NCI-H2171 (cell line): ENCODE results near the gene KRT84.

Experiments used
- DNase-seq: peaks from one replicate; lab custom pipeline; 2025; lab: John Stamatoyannopoulos, UW

Gene KRT84

DNA sequence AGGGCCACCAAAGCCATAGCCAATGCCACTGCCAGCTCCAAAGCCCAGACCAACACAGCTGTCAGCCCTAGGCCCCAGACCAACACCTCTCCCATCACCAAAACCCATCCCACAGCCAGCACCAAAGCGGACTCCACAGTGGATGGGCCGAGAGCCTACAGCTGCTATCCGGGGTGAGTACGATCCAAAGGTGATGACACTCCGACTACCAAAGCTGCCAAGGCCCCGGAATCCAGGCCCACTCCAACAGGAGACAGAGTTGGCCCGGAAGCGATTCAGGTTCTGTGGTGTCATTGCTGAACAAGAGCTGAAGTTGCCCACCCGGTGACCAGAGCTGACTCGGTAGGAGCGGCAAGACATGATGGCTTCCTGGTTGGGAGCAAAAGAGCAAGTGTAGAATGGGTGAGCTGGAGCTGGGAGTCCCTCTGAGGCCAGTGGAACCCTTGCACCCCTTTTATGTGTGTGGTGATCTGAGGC is at the start of gene KRT84:
TSS of gene KRT84 (minus strand) at position 427 of the 477 bp plus-strand sequence. CDS start at position 360, 67 bp downstream.
- DNase-seq, result no peak

DNA sequence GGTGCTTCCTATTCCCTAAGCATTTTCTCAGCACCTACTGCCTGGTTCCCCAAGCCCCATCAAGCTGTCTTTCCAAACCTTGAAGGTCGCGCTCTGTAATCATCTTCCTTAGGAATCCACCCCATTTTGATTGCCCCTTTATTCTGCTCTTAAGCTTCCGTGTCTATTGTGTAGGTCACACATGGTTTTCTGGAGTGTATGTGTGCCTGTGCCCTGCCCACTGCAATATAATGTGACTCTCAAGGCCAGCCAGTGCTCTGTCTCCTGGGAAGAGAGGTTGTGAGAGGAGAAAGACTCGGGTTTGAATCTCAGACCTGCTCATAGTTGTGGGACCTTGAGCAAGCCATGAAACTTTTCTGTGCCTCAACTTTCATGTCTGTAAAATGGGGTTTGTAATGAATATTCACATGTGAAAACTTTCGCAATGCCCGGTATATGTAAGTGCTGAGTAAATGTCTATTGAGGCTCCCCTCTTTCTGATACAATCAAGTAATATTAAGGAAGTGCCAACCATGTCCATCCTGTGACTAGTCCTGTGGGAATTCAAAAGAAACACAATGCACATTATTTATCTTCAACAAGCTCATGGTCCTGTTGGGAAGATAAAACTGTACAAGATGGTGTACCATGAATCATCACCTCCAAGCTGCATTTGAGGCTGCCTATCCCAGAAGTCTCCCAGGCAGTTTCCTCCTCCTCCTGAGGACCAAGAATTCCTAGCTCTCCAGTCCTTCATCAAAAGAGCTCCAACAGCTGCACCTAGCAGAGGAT is 49.5 kb upstream of the KRT84 start:
- DNase-seq, result no peak

DNA sequence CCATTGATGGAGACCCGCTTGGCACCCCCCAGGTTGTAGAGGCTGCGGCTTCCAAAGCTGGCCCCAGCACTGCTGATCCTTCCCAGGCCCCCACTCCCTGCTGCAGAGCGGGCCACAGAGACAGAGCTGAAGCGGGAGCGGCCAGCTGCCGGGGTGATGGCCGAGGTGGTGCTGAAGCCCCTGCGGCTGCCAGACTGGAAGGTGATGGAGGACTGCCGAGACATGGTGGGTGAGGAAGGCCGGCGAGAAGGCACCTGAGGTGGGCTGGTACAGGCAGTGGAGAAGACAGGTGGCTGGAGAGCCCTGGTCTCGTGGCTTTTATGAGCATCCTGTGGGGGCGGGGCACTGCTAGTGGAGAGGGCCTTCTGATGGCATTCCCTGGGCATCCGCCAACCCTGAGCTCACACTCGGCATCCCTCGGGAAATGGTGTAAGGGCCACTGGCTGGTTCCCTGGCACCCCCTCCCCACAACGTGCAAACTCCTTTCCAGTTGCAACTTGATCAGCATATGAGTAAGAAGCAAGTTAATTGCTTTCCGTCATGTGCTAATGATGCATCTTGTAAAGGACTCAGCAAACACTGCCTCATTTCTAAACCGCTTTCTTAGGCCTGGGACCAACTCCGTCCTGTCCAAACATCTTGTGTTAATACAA is 48.8 kb upstream of the KRT84 start, which contains the start of gene KRT75:
TSS of gene KRT75 (minus strand) at position 291 of the 653 bp plus-strand sequence. CDS start at position 224, 67 bp downstream.
- peak; percentile 43 for DNase-seq

GRCh38 chr12:52433501-52434080 is 48.1 kb upstream of the KRT84 start:
- no peak for DNase-seq

DNA sequence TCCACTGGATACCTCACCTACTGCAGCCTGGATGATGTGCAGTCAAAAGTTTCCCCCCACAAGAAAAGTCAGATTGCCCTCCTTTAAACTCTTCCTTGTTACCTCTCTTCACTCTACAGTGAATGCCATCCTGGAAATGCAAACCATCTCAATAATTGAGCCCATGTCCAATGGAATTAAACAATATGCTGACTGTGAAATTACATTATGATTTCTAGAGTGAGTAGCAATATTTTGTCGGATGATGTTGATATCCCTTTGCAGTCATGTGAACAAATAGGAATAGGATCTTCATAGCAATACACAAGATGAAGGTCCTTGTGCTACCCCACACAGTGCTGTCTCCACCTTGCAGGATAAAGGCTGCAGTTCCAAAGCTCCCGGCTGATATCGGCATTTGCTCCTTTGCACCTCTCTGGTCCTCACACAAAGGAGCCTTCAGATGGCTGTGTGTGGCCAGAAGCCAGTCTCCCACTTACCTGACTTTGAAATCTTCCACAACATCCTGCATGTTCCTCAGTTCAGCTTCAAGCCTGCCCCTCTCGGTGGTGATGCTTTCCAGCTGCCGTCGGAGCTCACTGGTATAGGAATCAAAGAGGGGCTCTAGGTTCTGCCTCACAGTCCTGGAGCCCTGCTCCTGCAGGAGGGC is 47.2 kb upstream of the KRT84 start:
- no peak for DNase-seq

- DNase-seq, result no peak
These were observed 42.7 kb upstream of the KRT84 start for GRCh38 chr12:52428121-52428520.

DNA sequence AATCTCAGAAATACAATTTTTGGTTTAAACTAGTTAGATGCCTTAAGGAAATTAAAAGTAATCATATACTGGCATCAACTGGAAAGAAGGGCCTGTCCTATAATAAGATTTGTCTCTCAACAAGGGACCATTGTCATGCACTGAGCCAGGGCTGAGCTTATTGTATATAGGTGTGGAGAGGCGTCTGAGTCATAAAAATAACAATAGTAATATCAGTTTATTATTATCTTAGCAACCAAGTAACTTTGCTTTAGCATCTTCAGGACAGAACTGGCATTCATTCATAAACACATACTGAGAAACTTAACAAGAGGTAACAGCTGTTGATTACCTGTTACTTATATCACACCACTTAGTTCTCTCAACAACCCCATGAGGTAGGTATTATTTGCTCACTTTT is 41.6 kb upstream of the KRT84 start:
- no peak for DNase-seq

DNA sequence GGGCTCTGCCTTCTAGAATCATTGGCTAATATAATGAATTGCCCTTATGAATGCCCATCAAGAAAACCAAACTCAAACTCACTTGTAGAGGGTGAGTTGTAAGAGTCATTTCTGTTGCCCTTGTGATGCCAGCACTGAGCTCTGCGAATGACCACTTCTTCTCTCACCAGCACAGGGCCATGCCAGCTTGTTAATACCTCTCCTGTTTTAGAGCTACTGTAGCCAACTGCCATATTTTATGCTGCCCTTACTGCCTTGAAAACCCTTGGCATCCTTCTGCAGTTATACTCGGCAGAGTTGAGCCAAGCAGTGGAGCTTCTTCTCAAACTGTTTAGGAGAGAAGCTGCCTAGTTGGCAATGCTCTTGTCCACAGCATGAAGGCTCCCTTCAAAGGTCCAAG is 40.6 kb upstream of the KRT84 start:
- no peak for DNase-seq

GRCh38 chr12:52425466-52425865 is 40.0 kb upstream of the KRT84 start:
- DNase-seq, result no peak

DNA sequence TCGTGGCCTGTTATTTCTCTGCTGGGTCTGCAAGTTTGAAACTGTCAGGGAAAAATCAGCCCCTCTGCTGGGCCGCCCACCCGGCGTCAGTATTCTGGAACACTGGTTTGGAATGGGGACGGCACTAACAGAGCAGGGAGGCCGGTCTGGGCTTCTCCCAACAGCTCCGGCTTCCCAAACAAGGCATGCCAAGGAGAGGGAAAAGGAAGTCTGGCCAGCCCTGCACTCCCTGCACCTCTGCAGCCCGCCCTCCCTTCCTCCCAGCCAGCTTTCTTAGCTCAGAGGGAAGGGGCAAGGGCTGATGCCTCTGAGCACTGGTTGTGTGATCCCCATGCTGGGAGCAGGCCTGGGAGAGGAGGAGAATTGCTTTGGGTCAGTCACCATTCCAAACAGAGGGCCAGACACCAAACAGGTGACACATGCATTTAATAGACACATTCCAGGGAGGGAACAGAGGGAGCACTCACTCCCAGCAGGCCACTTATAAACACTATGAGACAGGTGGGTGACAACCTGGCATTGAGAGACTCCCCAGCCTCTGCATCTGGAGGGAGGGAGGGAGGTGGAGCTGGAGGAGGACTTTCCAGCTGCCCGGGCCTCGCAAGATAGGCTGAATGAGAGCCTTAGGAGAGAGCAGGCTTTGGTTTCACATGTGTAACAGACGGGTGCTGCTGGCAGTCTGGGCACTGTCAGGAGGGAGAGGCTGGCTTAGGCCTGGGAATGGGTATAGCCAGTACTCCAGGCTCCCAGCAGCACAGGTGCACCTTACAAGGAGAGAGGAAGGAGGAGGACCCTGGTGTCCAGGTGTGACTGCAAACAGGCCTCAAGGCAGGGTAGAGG is 38.4 kb upstream of the KRT84 start:
- DNase-seq, result peak; percentile 78

DNA sequence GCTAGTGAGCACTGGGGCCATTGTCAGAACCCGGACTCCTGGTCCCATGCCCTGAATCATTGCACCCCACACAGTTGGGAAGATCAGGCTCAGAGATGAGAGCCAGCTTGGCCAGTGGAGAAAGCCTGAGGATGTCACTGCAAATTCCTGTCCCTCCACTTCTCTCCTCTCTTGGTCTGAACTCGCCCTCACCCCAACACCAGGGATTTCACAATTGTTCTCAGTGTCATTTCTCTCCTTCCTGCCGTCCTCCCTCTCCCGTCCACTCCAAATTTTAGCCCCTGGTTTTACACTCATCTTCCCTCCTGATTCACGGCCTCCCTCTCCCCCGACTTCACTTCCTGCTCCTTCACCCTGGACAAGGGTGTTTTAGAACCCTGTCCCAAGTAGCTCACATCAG is 37.6 kb upstream of the KRT84 start:
- DNase-seq, result no peak

DNA sequence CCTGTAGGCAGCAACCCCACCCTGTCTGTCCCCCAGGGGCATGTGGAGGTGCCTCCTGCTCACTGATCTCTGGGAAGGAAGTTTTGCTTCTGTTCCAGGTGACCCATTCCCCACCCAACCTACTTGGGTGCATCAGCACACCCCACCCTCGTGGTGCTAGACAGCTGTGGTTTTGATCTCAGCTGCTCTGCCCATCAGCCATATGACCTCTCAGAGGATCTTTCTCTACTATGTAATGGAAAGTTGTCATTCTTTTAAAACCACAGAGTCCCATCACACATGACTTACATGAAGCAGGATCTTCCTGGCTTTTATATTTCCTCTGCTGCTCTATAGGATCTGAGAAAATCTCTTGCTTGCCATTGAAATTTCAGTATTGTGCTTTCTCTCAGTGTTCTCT is 34.2 kb upstream of the KRT84 start:
- no peak for DNase-seq

DNA sequence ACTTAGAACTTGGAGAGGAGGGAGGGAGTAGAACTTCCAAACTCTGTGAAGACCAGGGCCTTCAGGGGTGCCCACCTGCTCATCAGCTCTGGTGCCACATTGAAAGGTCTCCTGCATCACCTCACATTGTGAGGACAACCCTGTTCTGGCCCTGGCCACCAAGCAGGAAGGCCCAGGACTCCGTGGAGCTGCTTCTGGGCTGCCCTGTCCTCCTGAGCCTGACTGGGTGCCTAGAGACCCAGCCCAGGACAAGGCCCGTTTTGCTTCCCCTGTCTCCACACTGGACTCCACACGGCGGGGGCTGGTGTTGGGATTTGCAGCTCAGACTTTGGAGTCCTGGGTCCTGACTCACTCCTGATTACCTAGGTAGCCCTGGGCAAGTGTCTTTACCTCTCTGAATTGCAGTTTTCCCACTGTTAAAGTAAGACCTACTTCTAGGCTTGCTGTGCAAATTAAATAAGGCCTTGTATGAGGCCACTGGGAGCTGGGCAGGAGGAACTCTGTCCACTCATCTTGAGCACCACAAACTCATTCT is 33.2 kb upstream of the KRT84 start:
- DNase-seq, result no peak

GRCh38 chr12:52417740-52418139 is 32.3 kb upstream of the KRT84 start:
- DNase-seq, result no peak

DNA sequence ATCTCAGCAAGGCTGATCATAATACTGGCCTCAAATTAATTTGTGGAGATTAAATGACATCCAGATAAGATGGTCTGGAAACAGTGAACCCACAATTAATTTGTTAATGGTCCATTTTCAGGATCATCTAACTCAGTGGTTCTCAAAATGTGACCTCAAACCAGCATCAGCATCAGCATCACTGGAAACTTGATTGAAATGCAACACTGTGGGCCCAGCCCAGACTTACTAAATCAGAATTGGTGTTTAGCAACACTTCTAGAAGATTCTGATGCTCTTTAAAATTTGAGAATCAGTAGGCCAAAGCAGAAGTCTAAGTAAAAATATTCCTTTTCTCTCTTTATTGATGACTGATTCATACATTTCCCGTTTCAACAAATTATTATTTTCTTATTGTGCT is 31.3 kb upstream of the KRT84 start:
- no peak for DNase-seq

DNA sequence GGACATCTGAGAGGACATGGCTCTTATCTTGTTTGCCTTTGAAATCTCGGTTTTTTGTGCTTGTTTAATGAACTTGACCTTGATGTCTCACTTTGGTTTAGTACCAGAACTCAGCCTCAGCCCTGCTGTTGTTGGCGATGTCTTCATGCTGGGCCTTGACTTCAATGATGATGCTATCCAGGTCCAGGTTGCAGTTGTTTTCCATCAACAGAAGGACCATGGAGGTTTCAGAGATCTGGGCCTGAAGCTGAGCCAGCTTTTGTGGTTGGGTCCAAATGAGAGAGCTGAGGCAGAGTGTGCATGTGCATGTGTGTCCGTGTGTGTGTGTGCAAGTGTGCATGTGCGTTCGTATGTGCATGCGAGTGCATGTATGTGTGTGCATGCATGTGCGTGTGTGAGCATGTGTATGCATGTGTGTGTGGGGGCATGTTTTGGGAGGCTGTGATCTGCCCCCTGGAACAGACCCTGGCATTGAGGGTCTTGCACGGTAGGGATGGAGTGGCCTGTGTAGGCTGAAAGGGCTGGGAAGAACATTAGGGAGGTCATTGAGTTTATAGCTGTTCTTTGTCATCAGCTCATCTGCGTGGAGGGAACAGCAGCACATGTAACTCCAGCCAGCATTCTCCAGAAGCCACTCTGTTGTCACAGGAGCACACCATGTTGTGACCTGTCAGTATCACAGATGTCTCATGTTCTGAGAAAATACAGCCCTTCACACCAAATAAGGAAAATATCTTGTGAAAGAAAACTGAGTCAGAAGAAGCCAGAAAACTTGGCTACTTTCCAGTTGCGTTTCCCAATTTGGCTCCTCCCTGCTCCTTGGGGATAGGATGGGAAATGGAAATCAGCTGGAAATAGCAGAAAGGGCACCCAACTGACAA is 30.7 kb upstream of the KRT84 start:
- peak; percentile 64 for DNase-seq

DNA sequence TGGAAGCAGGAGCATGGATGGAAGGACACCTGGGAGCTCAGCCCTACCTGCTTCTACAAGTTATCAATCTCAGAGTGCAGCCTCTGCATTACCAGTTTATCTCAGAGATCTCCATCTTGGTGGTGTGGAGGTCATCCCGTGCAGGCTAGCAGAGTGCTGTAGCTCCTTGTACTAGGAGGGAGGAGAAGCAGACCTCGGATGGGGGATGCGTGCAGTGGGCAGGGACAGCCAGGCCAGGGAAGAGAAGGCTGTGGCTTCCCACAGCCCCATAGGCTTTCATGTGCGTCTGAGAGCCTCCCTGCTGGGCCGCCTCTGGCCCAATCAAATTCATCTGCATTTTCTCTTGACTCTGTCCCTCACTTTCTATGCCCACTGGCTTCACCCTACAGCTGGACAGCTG is 29.5 kb upstream of the KRT84 start:
- no peak for DNase-seq

DNA sequence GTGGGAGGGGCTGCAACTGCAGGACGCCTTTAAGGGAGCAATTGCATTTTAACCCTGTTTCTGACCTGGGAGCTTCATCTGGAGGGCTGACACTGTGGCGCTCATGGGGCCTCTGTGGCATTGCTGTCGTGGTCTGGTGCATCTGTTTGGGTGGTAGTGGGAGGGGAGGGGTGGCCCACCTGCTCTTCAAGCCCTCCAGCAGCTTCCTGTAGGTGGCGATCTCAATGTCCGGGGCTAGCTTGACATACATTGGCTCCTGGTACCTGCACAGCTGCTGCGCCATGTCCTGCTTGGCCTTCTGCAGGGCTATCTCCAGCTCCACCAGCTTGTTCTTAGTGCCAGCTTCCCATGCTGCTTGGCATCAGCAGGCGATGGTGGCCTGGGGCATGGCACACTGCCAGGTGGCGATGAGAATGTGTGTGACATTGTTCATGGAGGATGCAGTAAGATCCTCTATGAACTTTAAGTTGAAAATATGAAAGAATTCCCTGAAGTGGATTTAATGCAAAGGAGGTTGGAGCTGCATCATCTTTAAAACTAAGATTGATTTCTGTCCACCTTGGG is 28.4 kb upstream of the KRT84 start:
- DNase-seq, result no peak

- DNase-seq, result no peak
These were observed 27.8 kb upstream of the KRT84 start for GRCh38 chr12:52413202-52413601.

- DNase-seq, result no peak
These were observed 26.4 kb upstream of the KRT84 start for GRCh38 chr12:52411815-52412214.
